HEK293T (cell line): Measurements from ENCODE around the gene BECN2.

Experiments used
- CTCF ChIA-PET: fragments of 350-600 bp; formaldehyde crosslinking; extraction: SDS; loops from one replicate; lab custom pipeline; 2021; ENCODE audit warnings: antibody characterized with exemption, inconsistent platforms; lab: Yijun Ruan, JAX
- POLR2A ChIA-PET: fragments of 350-600 bp; formaldehyde crosslinking; extraction: SDS; loops from one replicate; lab custom pipeline; 2020; ENCODE audit warnings: antibody characterized with exemption, inconsistent platforms; lab: Yijun Ruan, JAX
- DNase-seq: peaks from one replicate; pipeline ENCODE4 v3.0.0; 2012; ENCODE audit warnings: mixed read lengths; ENCODE audit errors: extremely low spot score
- ARNT ChIP-seq: fragments of 450-650 bp; IDR thresholded peaks from 2 replicates; pipeline ENCODE4 v1.6.1; 2017; ENCODE audit warnings: mild to moderate bottlenecking
- BHLHE40 ChIP-seq: fragments of 450-650 bp; IDR thresholded peaks from 2 replicates; pipeline ENCODE4 v1.6.1; 2016; ENCODE audit warnings: mild to moderate bottlenecking, moderate library complexity, borderline replicate concordance
- CTBP1 ChIP-seq: fragments of 450-650 bp; IDR thresholded peaks from 2 replicates; pipeline ENCODE4 v1.6.1; 2016; ENCODE audit warnings: borderline replicate concordance
- ELF4 ChIP-seq: fragments of 450-650 bp; IDR thresholded peaks from 2 replicates; pipeline ENCODE4 v1.6.1; 2017; ENCODE audit warnings: antibody characterized with exemption
- FOXA1 ChIP-seq: fragments of 450-650 bp; IDR thresholded peaks from 2 replicates; pipeline ENCODE4 v1.6.1; 2016; ENCODE audit warnings: mild to moderate bottlenecking
- FOXK2 ChIP-seq: fragments of 450-650 bp; IDR thresholded peaks from 2 replicates; pipeline ENCODE4 v1.6.1; 2016; ENCODE audit warnings: mild to moderate bottlenecking
- FOXM1 ChIP-seq: fragments of 450-650 bp; IDR thresholded peaks from 2 replicates; pipeline ENCODE4 v1.6.1; 2017; ENCODE audit warnings: mild to moderate bottlenecking, borderline replicate concordance
- HDGF ChIP-seq: fragments of 450-650 bp; IDR thresholded peaks from 2 replicates; pipeline ENCODE4 v1.6.1; 2017; ENCODE audit warnings: antibody characterized with exemption, borderline replicate concordance
- L3MBTL2 ChIP-seq: fragments of 450-650 bp; conservative IDR thresholded peaks from 2 replicates; pipeline ENCODE4 v1.6.1; 2016; ENCODE audit warnings: mild to moderate bottlenecking
- LEF1 ChIP-seq: fragments of 450-650 bp; IDR thresholded peaks from 2 replicates; pipeline ENCODE4 v1.6.1; 2017; ENCODE audit warnings: mild to moderate bottlenecking, borderline replicate concordance
- NFRKB ChIP-seq: fragments of 450-650 bp; IDR thresholded peaks from 2 replicates; pipeline ENCODE4 v1.6.1; 2016; ENCODE audit warnings: mild to moderate bottlenecking, moderate library complexity
- PKNOX1 ChIP-seq: fragments of 450-650 bp; IDR thresholded peaks from 2 replicates; pipeline ENCODE4 v1.6.1; 2016
- SP1 ChIP-seq: fragments of 450-650 bp; IDR thresholded peaks from 2 replicates; pipeline ENCODE4 v1.6.1; 2017
- SUZ12 ChIP-seq: fragments of 450-650 bp; IDR thresholded peaks from 2 replicates; pipeline ENCODE4 v1.6.1; 2016; ENCODE audit warnings: mild to moderate bottlenecking
- TARDBP ChIP-seq: fragments of 450-650 bp; IDR thresholded peaks from 2 replicates; pipeline ENCODE4 v1.6.1; 2016
- ZNF384 ChIP-seq: fragments of 450-650 bp; IDR thresholded peaks from 2 replicates; pipeline ENCODE4 v1.6.1; 2016

Gene BECN2

GRCh38 chr1:241968611-241969010, 11.0 kb downstream of the BECN2 start:
- ChIA-PET POLR2A (no interaction called here), CTCF (no interaction called here)
- no peak for DNase-seq
- no peak for TF ChIP-seq SUZ12
- no peak for TF ChIP-seq PKNOX1
- no peak for TF ChIP-seq BHLHE40
- TF ChIP-seq HDGF: no peak
- no peak for TF ChIP-seq FOXA1
- no peak for TF ChIP-seq ZNF384
- no peak for TF ChIP-seq ARNT
- TF ChIP-seq CTBP1: no peak
- no peak for TF ChIP-seq SP1
- TF ChIP-seq LEF1: no peak
- TF ChIP-seq L3MBTL2: no peak
- no peak for TF ChIP-seq NFRKB
- TF ChIP-seq ELF4: no peak
- no peak for TF ChIP-seq FOXM1
- TF ChIP-seq FOXK2: no peak
- TF ChIP-seq TARDBP: no peak

DNA sequence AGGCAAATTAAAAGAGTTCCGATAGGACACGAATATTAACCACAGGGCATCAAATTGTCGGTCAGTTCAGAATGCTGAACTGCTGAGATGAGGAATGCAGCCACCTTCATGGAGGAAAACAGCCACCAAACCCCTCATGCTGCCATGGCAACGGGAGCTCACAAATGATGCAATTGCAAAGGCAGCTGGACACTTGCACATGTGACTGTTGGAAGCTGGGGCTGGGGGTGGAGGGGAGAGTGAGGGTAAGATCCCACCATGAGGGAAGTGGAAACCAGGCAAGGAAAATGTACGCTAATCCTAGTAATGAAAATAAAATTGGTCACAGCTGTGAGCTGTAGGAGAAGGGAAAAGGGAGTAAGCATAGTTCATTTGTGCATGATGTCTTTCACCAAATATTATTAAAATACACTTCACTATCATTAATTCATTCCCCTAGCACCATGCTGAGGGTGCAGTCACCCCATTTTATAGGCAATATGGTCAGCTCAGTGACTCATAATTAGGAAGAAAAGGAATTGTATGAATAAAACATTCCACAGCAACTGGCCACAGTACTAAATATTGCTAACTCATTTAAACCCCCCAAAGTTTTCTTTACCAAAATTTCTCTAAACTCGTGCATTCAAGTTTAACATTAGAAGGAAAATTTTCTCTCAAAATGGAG, 15.3 kb downstream of the BECN2 start:
- ChIA-PET CTCF (interaction anchor here (0.6 to 1.2 kb wide), 2 partner anchors 13 to 18 kb away, joined by 3 to 6 read pairs; no protein-coding TSS in a partner anchor), POLR2A (no interaction called here)
- no peak for DNase-seq
- TF ChIP-seq FOXM1: no peak
- TF ChIP-seq CTBP1: no peak
- TF ChIP-seq ZNF384: no peak
- TF ChIP-seq FOXK2: no peak
- no peak for TF ChIP-seq L3MBTL2
- no peak for TF ChIP-seq TARDBP
- no peak for TF ChIP-seq SP1
- no peak for TF ChIP-seq ARNT
- no peak for TF ChIP-seq BHLHE40
- TF ChIP-seq HDGF: no peak
- no peak for TF ChIP-seq FOXA1

DNA sequence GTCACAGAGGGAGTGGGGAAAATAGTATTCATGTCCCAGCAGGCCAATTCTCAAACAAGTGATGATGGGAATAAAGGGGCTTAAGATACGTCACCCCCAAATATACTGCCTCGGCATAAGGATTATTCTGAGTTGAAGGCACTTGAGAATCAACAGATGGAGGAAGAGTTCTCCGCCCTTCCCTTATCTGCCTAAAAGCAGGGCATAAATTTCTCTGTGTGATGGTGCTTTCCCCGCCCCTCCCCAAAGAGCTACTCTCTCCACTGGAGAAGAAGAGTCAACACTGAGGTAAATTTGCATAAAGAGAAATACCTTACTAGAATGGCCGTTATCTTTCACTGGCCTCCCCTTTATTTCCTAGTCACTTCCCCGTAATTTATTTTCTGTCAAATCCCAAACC, 18.7 kb downstream of the BECN2 start:
- ChIA-PET POLR2A (no interaction called here), CTCF (interaction anchor here (0.5 to 1.0 kb wide), 3 partner anchors 9 to 37 kb away, joined by 3 to 4 read pairs (median 3); partner anchors contain the start of gene MAP1LC3C)
- TF ChIP-seq FOXM1: no peak
- TF ChIP-seq ZNF384: no peak
- TF ChIP-seq L3MBTL2: no peak
- TF ChIP-seq NFRKB: no peak
- no peak for TF ChIP-seq LEF1
- no peak for DNase-seq

DNA sequence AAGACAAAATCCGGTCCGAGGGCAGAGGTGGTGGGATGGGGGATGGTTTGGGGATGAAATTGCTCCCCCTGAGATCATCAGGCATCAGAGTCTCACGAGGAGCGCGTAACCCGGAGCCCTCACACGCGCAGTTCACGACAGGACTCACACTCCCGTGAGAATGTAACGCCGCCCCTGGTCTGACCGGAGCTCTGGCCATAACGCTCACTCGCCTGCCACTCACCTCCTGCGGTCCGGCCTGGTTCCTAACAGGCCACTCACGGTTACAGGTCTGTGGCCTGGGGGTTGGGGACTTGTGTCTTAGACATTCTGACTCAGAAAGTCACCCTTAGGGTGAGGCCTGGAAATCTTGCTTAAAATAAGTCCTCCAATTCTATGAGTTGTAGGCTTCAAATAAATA, 21.5 kb downstream of the BECN2 start:
- no peak for DNase-seq
- ChIA-PET POLR2A (no interaction called here), CTCF (no interaction called here)
- no peak for TF ChIP-seq SUZ12
- TF ChIP-seq FOXK2: no peak
- TF ChIP-seq ARNT: no peak
- no peak for TF ChIP-seq TARDBP
- no peak for TF ChIP-seq NFRKB
- TF ChIP-seq FOXA1: no peak
- no peak for TF ChIP-seq FOXM1
- TF ChIP-seq ZNF384: no peak
- no peak for TF ChIP-seq CTBP1

GRCh38 chr1:241979926-241980325, 22.4 kb downstream of the BECN2 start:
- CTCF ChIA-PET: no interaction called here

GRCh38 chr1:241985787-241986186, 28.2 kb downstream of the BECN2 start:
- no peak for TF ChIP-seq SUZ12
- TF ChIP-seq L3MBTL2: no peak
- TF ChIP-seq TARDBP: no peak
- no peak for TF ChIP-seq PKNOX1
- TF ChIP-seq ARNT: no peak
- TF ChIP-seq CTBP1: no peak
- no peak for TF ChIP-seq HDGF
- no peak for TF ChIP-seq NFRKB
- no peak for TF ChIP-seq ELF4
- TF ChIP-seq FOXK2: no peak
- TF ChIP-seq SP1: no peak
- no peak for TF ChIP-seq BHLHE40
- TF ChIP-seq FOXA1: no peak
- TF ChIP-seq LEF1: no peak
- TF ChIP-seq FOXM1: no peak
- no peak for TF ChIP-seq ZNF384
- DNase-seq: peak; percentile 77
- CTCF ChIA-PET: interaction anchor here (0.6 to 1.5 kb wide), 15 partner anchors 9 to 1906 kb away, joined by 3 to 7 read pairs (median 4); no protein-coding TSS in a partner anchor
- POLR2A ChIA-PET: no interaction called here

More at GRCh38 chr1:241979926-241980325, 22.4 kb downstream of the BECN2 start:
- TF ChIP-seq TARDBP (no peak), BHLHE40 (no peak), L3MBTL2 (no peak), ARNT (no peak), FOXK2 (no peak), SP1 (no peak), PKNOX1 (no peak), SUZ12 (no peak), FOXA1 (no peak), FOXM1 (no peak), ELF4 (no peak), CTBP1 (no peak), LEF1 (no peak), HDGF (no peak), NFRKB (no peak), ZNF384 (no peak)
- POLR2A ChIA-PET: no interaction called here
- no peak for DNase-seq
